Duodenal mucosa (tissue), 2 donors: ENCODE measurements around the gene IGFBP2.

Source experiments
- H3K27ac ChIP-seq: one replicate; pipeline ENCODE4 v1.7.0; 2013; ENCODE audit warnings: low read depth, low read length
- H3K27me3 ChIP-seq, 2 donors: one replicate each; pipeline ENCODE4 v1.7.0; 2013; ENCODE audit warnings: low read length in 2 of 2, control low read depth in 1 of 2; ENCODE audit not compliant: insufficient read depth in 2 of 2, control insufficient read depth in 1 of 2
- H3K36me3 ChIP-seq, 2 donors: one replicate each; pipeline ENCODE4 v1.7.0; 2013; ENCODE audit warnings: low read length in 2 of 2, control low read depth in 1 of 2; ENCODE audit not compliant: insufficient read depth in 2 of 2, control insufficient read depth in 1 of 2
- H3K4me1 ChIP-seq, 2 donors: one replicate each; pipeline ENCODE4 v1.7.0; 2013; ENCODE audit warnings: low read length in 2 of 2, control low read depth in 1 of 2; ENCODE audit not compliant: insufficient read depth in 2 of 2, control insufficient read depth in 1 of 2
- H3K4me3 ChIP-seq, 2 donors: one replicate each; pipeline ENCODE4 v1.7.0; 2013; ENCODE audit warnings: low read length in 2 of 2, low read depth in 1 of 2
- H3K9ac ChIP-seq, 2 donors: one replicate each; pipeline ENCODE4 v1.7.0; 2013; ENCODE audit warnings: low read length in 2 of 2, low read depth in 1 of 2
- H3K9me3 ChIP-seq, 2 donors: one replicate each; pipeline ENCODE4 v1.7.0; 2013; ENCODE audit warnings: low read length in 2 of 2, control low read depth in 1 of 2; ENCODE audit not compliant: control insufficient read depth in 1 of 2

Gene IGFBP2

DNA sequence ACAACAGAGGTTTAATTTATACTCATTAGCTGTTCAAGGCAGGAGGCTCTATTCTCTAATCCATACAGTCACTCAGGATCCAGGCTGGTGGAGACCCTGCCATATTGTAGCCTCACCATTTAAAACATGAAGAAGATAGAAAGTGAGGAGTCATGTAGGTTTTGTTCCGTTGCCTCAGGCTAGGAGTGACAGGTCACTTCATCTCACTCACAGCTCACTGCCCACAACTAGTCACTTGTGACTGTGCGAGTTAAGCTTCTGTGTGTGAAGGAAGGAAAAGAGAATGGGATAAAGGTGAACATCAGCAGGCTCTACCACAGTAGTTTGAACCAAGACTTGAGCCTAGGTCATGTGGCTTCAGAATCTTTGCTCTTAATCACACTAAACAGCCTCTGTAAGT, 9.0 kb upstream of the IGFBP2 start:
- no peaks in the 10 kb centered on the region for H3K27me3 ChIP-seq
- H3K9ac ChIP-seq, result no peak overlapping the region
- no peaks in the 10 kb centered on the region for H3K36me3 ChIP-seq
- H3K4me1 ChIP-seq, result no peaks in the 10 kb centered on the region
- H3K9me3 ChIP-seq, result peaks cover 0 to 2% of the 10 kb centered on the region in 2 donors
- H3K27ac ChIP-seq, result no peak overlapping the region
- no peak overlapping the region for H3K4me3 ChIP-seq

DNA sequence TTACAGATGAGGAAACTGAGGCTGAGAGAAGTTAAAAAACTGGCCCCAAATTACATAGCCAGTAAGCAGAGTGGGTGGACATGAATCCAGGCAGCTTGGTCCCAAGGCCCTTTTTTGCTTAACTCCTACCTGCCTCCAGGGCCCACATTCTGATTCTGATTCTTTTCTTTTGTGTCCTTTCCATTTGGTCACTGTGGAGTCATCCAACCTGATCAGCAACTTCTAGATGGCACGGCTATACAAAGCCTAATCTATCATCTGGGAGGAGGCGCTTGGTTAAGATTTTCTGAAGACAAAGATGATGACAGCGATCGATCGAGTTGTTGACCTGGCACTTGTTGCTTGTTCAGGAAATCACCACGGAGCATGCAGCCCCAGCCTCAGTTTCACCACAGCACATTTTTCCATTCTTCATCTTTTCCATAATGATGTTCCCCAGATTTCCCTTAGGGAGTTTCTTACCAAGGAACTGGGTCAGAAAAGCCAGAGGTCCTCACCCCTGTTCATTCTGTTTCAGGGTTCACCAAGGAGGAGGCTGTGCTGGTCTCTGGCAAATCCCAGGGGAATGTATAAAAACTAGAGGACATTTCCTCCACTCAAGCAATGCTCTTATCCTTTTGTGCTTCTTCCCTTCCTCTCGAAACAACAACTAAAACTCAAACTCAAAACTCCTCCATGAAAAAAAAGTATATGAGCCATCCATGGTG, 6.9 kb upstream of the IGFBP2 start:
- H3K4me1 ChIP-seq, result no peaks in the 10 kb centered on the region
- no peaks in the 10 kb centered on the region for H3K36me3 ChIP-seq
- H3K9me3 ChIP-seq, result peaks cover 0 to 2% of the 10 kb centered on the region in 2 donors
- H3K4me3 ChIP-seq, result no peak overlapping the region
- no peaks in the 10 kb centered on the region for H3K27me3 ChIP-seq
- H3K9ac ChIP-seq, result no peak overlapping the region
- no peak overlapping the region for H3K27ac ChIP-seq

- Histone ChIP-seq H3K4me3 (no peak overlapping the region), H3K4me1 (no peaks in the 10 kb centered on the region), H3K9me3 (peaks cover 0 to 2% of the 10 kb centered on the region in 2 donors), H3K27me3 (no peaks in the 10 kb centered on the region), H3K36me3 (no peaks in the 10 kb centered on the region), H3K27ac (no peak overlapping the region), H3K9ac (no peak overlapping the region)
Observed at GRCh38 chr2:216626875-216627245, 6.4 kb upstream of the IGFBP2 start.

DNA sequence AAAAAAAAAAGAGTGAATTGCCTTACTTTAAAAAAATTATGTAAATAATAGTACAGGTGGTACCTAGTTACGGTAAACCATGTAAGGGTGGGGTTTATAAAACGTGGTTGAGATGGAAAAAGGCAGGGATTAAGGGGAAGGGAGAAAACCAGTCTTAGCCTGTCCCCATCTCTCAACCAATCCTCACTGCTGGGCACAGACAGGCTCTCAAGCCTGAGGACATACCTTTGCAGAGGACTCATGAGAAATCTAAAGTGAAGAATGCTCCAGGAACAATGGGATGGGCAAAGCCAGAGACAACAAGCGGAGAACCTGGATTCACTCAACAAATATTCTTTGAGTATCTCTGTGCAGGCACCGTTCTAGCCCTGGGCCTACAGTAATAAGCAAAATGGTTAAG, 3.4 kb upstream of the IGFBP2 start:
- H3K27ac ChIP-seq, result no peak overlapping the region
- no peaks in the 10 kb centered on the region for H3K9me3 ChIP-seq

GRCh38 chr2:216632346-216632951, 771 bp upstream of the IGFBP2 start:
- H3K4me1 ChIP-seq, result peaks cover 18 to 22% of the 10 kb centered on the region in 2 donors
- H3K9me3 ChIP-seq, result no peaks in the 10 kb centered on the region
- no peaks in the 10 kb centered on the region for H3K36me3 ChIP-seq
- H3K4me3 ChIP-seq, result peak overlapping the region; percentile 50 to 58
- H3K27ac ChIP-seq, result no peak overlapping the region
- peaks cover 8 to 15% of the 10 kb centered on the region in 2 donors for H3K27me3 ChIP-seq
- H3K9ac ChIP-seq, result peak overlapping the region in 1 of 2 donors; percentile 47

More for the DNA sequence above, 3.4 kb upstream of the IGFBP2 start:
- Histone ChIP-seq H3K9ac (no peak overlapping the region), H3K36me3 (no peaks in the 10 kb centered on the region), H3K27me3 (peaks cover 8 to 15% of the 10 kb centered on the region in 2 donors), H3K4me3 (no peak overlapping the region), H3K4me1 (no peaks in the 10 kb centered on the region)

DNA sequence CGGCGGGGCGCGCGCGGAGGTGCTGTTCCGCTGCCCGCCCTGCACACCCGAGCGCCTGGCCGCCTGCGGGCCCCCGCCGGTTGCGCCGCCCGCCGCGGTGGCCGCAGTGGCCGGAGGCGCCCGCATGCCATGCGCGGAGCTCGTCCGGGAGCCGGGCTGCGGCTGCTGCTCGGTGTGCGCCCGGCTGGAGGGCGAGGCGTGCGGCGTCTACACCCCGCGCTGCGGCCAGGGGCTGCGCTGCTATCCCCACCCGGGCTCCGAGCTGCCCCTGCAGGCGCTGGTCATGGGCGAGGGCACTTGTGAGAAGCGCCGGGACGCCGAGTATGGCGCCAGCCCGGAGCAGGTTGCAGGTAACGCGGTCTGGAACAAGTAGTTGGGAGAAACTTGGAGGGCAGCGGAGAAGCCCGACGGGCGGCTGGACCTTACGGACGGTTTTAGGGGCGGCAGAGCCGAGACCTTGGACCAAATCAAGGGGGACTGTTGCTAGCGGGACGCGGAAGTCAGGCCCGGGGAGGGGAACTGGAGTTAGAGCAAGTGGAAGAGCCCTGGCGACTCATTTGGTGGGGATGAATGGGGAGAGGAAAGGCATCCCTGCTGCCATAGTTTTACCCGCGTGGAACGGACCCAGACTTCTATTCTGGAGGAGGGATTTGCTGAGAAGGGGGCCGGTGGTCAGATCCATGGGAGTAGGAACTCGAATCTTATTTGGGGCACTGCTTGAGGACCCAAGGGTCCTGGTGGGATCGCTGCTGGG, 573 bp downstream of the IGFBP2 start:
- Histone ChIP-seq H3K4me3 (peak overlapping the region; percentile 78 to 79), H3K9ac (peak overlapping the region; percentile 40 to 55), H3K36me3 (no peaks in the 10 kb centered on the region), H3K9me3 (no peaks in the 10 kb centered on the region), H3K27ac (peak overlapping the region; percentile 20), H3K4me1 (peaks cover 22 to 26% of the 10 kb centered on the region in 2 donors), H3K27me3 (peaks cover 8 to 15% of the 10 kb centered on the region in 2 donors)

DNA sequence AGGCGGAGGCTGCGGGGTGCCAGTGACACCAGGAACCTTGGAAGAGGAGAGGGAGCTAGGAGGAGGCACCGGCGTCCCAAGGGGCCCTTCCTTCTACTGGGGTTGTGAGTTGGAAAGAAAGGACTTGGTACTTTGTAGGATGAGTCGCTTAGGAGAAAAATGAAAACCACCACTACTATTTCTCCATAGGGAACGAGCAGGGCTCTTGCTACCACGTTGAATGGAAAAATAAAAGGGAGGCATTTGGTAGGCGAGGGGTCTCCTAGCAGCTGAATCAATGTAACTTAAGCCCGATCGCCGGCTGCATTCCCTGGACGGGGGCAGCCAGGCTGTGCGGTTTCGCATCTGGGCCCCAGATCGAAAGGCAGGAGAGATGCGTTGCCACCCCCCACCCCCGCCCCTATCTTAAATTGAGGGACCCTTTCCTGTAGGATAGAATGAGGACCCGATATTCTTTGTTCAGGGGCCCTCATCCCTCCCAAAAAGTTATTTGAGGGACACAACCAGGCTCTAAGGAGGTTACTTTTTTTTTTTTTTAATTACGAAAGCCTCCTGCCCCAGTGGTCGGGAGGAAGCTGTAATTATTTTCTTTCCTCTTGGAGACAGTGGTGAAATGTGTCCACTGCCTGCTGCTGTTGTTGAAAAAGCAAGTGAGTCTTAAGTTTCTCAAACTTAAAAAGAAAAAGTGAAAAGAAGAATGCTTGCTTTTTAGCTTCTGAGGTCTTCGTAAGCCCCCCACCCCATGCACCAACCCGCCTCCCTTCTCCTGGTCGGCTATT, 1.3 kb downstream of the IGFBP2 start:
- H3K4me1 ChIP-seq, result peaks cover 22 to 26% of the 10 kb centered on the region in 2 donors
- H3K36me3 ChIP-seq, result no peaks in the 10 kb centered on the region
- peaks cover 8 to 15% of the 10 kb centered on the region in 2 donors for H3K27me3 ChIP-seq
- no peaks in the 10 kb centered on the region for H3K9me3 ChIP-seq
- peak overlapping the region; percentile 40 to 55 for H3K9ac ChIP-seq
- peak overlapping the region; percentile 20 for H3K27ac ChIP-seq
- peak overlapping the region; percentile 78 to 79 for H3K4me3 ChIP-seq

GRCh38 chr2:216635171-216635570, 2.0 kb downstream of the IGFBP2 start:
- Histone ChIP-seq H3K36me3 (peaks cover 0 to under 1% of the 10 kb centered on the region in 2 donors), H3K9ac (peak overlapping the region in 1 of 2 donors; percentile 55), H3K9me3 (no peaks in the 10 kb centered on the region), H3K27me3 (peaks cover 8 to 15% of the 10 kb centered on the region in 2 donors), H3K4me1 (peaks cover 22 to 26% of the 10 kb centered on the region in 2 donors), H3K4me3 (peak overlapping the region; percentile 78 to 79), H3K27ac (no peak overlapping the region)

- H3K9me3 ChIP-seq, result no peaks in the 10 kb centered on the region
- peak overlapping the region; percentile 62 for H3K27ac ChIP-seq
- H3K36me3 ChIP-seq, result peaks cover 0 to 7% of the 10 kb centered on the region in 2 donors
- H3K9ac ChIP-seq, result peak overlapping the region; percentile 38 to 55
- peaks cover 22 to 26% of the 10 kb centered on the region in 2 donors for H3K4me1 ChIP-seq
- H3K27me3 ChIP-seq, result peaks cover 8 to 15% of the 10 kb centered on the region in 2 donors
- H3K4me3 ChIP-seq, result peak overlapping the region; percentile 78 to 79
Observed at GRCh38 chr2:216635701-216636550, 2.7 kb downstream of the IGFBP2 start.
